GM18870 (cell line): ENCODE data around the gene MED15.
"Not testable (repeated sequence)": the region's sequence is repeated elsewhere in the genome, so short reads cannot be mapped to it uniquely, and the experiment has no call there.

Experiments used
- ATAC-seq: cut with Tn5 transposase; IDR thresholded peaks from one replicate; pipeline ENCODE4 v1.9.1; 2021; ENCODE audit warnings: moderate library complexity; ENCODE audit not compliant: unreplicated experiment

Gene MED15

DNA sequence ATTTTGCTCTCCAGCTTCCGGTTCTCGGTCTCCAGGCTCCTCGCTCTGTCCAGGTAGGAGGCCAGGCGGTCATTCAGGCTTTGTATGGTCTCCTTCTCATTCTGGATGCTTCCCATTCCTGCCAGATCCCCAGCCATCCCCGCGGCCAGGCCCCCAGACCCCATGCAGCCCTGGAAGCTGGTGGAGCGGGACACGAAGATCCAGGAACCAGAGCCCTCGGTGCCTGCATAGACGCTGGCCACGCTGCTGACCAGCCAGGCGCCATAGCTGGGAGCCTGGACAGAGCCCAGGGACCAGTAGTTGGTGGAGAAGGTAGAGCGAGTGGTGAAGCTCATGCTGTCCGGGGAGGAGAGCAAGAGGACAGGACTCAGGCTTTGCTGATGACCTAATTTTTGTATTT lies 23.6 kb upstream of the MED15 start:
- no peak for ATAC-seq

DNA sequence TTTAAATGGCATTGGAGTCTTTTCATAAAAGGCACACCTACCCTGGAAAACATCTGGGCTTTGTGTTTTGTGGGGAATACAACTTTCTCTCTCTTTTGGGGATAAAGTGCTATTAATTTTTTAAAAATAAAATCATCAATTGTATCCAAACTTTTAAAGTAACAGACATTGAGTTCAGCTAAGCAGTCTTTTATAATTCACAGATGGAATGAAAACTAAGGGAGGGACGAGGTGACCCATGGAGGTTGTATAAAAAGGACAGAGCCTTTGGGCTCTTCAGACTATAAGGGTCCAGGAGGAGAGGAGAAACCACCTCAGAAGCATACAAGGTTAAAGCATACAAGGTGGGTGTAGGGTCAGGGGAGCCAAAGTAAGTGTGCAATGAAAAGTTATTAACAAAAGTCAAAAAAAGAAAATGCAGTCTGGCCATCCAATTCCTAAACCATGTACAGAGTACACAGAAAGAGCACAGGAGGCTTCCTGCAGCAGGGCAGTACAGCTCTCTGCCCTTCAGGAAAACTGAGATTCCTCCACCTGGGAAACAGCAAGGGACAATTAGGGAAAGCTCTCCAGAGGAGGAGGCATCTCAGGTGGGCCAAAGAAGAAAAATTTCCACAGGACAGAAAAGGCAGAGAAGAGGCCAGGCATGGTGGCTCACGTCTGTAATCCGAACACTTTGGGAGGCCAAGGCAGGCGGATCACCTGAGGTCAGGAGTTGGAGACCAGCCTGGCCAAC lies 22.3 kb upstream of the MED15 start:
- ATAC-seq, result no peak

DNA sequence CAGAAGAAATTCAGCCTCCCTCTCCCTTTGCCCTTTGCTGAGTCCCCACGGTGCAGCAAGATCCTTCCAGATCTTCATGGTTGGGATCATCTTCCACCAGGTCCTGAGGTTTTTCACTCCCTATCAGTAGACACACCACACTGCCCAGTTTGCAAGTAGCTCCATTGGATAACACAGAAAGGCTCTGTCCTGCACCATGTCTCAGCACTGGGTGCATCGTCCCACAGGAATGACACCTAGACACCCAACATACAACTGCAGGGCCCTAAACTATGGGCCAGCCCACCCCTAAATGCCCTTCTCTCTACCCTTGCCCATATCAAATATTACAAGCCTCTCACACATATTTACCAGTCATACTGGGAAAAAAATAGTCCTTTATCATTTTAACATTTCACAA lies 21.2 kb upstream of the MED15 start:
- no peak for ATAC-seq

DNA sequence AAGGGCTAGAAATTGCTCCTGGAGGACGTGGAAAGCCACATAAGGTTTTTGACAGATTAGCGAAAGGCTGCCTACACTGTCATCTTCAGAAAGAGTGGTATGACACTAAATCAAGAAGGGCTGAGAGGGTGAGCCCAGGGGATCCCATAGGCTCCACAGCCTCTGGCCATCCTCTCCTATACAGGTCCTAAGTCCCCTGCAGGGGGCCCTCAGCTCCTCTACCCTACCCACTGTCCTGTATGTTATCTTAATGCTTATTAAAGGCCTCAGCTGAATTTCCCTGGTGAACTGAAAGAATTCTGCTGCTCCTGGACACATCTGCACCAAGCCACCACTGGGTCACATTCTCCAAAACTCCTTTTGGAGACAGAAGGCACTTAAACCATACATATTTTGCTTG lies 19.7 kb upstream of the MED15 start:
- no peak for ATAC-seq

DNA sequence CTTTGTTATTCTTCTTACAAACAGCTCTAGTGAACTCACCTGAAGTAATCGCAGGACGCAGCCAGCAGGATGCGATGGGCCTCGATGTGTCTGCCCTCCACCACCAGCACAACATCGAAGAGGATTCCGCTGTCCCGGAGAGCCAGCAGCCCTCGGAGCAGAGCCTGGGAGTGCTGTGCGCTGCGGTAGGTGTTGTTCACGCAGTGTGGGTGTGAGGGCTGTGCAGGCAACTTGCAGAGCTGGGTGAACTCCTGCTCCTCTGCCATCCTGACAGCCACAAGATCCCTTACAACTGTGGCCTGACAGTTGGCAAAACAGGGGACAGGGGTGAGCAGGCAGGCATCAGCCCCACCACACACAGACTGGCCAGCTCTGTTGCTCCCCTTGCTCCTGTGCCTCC lies 18.5 kb upstream of the MED15 start:
- ATAC-seq, result no peak

DNA sequence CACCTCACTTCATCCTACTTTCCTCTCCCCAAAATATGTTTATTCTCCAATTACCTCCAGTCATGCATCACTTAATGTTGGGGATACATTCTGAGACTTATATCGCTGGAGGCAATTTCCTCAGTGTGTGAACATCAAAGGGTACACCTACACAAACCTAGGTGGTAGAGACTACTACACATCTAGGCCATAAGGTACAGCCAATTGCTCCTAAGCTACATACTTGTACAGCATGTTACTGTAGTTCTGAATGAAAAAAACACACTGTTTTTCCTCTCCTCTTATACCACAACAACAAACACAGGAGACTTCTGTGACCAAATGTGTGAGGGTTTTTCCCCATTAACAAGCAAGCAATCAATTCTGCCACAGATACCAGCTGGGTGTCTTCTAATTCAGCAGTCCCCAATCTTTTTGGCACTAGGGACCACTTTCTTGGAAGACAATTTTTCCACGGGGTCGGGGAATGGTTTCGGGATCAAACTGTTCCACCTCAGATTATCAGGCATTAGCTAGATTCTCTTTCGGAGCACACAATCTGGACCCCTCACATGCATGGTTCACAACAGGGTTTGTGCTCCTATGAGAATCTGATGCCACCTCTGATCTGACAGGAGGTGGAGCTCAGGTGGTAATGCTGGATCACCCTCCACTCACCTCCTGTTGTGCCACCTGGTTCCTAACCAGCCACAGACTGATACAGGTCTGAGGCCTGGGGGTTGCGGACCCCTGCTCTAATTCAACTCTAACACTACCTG lies 17.0 kb upstream of the MED15 start:
- no peak for ATAC-seq

DNA sequence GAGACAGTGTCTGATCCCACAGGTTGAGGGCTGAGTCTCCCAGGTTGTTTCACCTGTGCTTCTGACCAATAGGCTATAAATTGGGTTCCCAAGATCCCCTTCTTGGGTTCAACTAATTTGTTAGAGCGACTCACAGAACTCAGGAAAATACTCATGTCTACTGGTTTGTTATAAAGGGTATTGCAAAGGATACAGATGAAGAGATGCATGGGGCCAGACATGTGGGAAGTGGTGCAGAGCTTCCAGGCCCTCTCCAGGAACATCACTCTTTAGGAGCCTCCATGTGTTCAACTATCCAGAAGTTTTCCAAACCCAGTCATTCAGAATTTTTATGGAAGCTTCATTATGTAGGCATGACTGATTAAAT lies 16.5 kb upstream of the MED15 start:
- ATAC-seq, result no peak

DNA sequence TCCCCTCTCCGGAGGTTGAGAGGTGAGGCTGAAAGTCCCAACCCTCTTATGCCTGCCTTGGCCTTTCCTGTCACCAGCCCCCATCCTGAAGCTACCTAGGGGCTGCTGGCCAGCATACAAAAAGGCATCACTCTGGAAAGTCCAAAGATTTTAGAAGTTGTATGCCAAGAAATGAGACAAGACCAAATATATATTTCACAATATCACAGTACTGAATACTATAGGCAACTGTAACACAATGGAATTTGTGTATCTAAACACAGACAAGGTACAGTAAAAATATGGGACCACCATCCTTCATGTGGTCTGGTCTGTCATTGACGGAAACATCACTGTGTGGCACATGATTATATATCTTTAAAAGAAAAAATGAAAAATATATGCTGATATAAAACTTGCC lies 16.1 kb upstream of the MED15 start:
- ATAC-seq, result no peak

DNA sequence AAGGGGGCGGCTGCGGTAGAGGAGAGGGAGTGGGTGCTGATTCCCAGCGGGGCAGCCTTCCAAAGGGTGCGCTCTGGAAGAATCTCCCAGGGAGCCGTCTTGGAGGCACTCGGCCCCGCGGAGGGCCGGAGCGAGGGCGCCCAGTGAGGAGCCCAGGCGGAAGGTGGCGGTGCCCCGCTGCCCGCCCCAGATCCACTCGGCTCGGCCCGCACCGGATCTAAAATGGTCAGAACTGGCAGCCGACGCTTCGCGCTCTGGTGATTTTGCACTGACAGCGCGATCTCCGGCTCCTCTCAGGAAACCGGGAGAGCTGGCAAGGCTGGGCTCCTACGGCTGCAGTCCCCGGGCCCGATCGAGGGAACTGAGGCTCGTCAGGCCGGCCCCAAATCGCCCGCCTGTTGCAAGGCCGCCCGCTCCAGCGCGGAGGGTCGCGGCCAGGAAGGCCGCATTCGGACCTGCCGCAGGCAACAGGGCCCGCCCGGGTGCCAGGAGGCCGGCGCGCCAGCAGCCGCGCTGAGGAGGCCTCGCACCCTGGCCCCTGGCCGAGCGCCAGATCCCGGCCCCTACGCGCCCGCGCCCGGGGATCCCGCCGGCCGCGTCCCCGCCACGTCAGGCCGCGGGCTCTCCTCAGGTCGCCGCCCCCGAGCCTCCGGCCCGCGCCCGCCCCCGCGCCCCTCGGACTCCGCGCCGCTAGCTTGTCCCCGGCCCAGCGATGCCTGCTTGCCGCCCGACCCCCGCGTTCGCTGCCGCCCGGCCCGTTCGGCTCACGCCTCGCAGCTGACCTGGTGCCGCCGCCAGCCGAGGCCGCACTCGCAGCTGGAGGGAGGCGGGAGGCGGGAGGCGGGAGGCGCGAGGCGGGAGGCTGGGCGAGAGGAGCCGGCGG lies 12.2 kb upstream of the MED15 start, which contains the start of gene KLHL22:
TSS of gene KLHL22 (minus strand) at position 818 of the 883 bp plus-strand sequence. CDS start 6,584 bp downstream, outside the sequence.
- ATAC-seq, result no peak

DNA sequence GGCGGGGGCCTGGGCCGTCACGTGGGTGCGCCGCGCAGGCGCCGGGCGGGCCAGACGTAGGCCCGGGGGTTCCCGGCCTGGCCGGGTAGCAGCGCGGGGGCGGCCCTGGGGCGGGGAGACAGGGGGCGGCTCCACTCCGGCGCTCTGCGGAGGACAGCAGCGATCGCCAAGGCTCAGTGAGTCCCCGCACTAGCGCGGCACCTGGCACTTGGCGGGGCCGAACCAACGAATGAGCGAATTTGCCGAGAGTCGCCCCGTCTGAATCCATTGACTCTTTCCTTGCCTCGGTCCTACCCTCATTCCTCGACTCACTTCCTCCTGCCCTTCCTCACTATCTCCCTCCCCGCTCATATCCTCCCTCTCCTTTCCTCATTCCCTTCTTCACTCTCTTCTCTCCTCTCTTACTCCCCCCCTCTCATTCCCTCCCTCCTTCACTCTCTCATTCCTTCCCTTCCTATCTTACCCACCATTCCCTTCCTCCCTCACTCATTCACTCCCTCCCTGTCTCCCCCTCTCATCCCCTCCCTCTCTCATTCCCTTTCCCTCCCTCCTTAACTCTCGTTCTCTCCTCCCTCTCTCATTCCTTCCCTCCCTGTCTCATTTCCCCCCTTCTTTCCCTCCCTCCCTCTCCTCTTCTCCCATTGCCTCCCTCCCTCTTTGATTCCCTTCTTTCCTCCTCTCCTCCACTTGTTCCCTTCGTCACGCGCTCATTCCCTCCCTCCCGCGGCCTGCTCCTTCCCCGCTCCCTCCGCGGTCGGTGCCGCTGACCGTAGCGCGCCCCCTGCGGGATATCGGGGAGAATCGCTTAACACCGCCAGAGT lies 11.3 kb upstream of the MED15 start:
- ATAC-seq, result no peak

DNA sequence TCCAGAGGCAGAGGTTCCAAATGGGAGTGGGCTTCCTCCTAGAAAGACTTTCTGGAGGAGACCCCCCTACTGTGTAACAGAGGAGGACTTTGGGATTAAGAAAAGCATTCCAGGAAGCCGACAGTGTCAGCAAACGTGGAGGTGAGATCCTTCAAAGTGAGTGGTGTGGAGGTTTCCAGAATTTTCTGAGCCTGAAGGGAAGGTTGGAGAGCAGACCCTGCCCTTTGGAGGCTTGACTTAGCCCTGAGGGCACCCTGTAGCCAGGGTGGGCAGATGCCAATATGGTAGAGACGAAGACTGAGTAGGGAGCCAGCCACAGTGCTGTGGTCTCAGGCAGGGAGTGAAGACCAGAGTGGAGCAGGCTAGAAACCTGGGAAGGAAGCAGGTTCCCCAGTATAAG lies 10.0 kb upstream of the MED15 start:
- no peak for ATAC-seq

DNA sequence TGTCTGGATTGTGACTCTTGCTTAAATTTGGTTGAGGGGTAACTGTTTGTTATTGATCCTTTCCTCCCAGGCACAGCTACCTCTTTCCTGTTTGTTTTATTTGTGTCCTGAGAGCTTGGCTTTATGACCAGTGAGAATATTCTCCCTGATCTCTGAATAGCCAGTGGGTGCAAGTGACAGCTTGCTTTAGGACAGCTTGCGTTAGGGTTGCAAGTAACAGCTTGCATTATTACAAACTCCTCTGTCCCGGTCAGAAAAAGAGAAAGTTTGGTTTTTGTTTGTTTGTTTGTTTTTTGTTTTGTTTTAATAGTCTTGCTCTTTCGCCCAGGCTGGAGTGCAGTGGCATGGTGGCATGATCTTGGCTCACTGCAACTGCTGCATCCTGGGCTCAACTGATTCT lies 8.5 kb upstream of the MED15 start:
- no peak for ATAC-seq

DNA sequence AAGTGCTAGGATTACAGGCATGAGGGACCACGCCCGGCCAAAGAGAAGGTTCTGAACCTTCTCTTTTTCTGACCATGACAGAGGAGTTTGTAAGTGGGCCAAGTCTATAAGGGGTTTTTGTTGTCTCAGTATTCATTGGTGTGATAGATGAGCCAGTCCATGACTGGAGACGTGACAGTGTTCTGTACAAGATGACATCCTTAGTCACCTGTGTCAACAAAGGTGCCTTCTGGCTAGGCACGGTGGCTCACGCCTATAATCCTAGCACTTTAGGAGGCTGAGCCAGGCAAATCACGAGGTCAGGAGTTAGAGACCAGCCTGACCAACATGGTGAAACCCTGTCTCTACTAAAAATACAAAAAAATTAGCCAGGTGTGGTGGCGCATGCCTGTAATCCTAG lies 7.6 kb upstream of the MED15 start:
- ATAC-seq, result no peak

DNA sequence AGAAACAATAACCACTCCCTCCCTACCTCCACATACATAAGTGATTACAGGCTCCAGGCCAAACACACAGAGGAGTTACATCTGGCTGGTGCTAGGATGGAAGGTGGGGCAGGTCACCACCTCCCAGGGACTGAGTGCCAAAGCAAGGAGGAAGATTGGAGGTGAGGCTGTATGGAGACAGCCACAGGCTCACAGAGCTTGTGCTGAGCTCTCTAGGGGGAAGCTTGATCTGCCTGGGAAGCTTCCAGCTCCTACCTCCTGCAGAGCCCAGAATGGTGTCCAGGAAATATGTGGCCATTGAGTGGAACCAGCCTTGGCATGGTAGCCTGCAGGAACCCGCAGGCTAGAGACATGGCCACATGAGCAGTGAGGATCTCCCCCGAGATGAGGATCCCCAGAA lies 3.6 kb upstream of the MED15 start:
- no peak for ATAC-seq

DNA sequence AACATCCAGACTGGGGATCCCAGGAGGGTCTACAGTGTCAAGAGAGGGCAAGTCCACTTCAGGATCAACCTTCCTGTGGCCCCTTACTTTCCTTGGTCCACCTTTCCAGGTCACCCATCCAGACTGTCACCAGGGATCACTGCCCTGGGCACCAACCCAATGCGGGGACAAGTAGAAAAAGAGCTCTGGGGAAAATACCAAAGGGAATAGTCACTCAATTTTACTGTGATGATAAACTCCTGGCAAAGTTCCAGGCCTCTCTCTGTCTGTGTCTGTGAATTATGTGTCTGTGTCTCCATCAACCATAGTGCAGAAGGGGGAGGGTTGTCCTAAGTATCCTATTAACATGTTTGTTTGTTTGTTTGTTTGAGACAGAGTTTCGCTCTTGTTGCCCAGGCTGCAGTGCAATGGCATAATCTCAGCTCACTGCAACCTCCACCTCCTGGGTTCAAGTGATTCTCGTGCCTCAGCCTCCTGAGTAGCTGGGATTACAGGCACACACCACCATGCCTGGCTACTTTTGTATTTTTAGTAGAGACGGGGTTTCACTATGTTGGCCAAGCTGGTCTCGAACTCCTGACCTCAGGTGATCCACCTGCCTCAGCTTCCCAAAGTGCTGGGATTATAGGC lies 3.0 kb upstream of the MED15 start:
- ATAC-seq, result not testable (repeated sequence)

DNA sequence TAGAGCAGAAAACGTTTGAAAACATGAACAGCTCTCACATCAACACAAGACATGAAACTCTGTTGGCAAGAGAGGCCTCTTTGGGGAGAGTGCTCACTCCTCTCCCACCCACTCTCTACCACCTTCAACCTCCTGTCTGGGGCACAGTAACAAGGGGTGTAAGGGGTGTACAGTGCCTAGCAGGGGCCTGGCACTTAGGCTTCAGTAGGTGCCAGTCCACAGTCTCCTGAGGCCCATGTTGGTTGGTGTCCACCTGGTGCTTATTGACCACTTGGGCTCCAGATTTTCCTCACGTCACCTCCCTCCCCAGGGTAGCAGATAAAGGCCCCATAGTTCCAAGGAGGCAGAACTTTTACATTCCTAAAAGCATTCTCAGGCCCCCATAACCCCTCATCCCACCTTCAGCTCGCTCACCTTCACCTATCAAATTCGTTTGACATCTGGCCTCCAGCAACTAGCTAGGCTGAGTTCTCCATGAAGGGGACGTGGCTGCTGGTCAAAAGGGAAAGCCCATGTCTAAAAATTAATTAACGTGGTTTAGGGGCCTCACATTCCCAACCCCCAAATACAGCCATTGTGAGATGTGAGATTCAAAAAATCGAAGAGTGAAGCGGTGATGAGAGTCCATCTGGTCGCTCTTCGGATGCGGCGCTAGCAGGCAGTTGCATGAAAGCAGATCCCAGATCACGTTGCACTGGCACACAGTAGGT lies 712 bp upstream of the MED15 start:
- ATAC-seq, result no peak

DNA sequence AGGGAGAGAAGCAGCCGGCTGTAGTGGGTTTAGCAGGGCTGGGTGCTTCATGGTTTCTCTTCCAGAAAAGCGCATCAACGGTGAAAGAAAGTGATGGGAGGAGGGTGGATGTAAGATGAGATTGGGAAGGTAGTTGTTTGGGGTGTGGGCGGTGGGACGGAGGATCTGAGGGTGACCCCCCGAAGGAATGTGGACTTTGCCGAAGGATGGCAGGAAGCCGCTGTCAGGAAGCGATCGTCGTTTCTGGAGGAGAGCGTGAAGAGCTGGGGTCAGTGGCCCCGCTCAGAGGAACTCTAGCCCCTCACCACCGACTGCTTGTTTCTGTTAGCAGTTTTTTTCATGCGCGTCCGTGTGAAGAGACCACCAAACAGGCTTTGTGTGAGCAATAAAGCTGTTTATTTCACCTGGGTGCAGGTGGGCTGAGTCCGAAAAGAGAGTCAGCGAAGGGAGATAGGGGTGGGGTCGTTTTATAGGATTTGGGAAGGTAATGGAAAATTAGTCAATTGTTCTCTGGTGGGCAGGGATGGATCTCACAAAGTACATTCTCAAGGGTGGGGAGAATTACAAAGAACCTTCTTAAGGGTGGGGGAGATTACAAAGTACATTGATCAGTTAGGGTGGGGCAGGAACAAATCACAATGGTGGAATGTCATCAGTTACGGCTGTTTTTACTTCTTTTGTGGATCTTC lies 801 bp downstream of the MED15 start:
- not testable (repeated sequence) for ATAC-seq

DNA sequence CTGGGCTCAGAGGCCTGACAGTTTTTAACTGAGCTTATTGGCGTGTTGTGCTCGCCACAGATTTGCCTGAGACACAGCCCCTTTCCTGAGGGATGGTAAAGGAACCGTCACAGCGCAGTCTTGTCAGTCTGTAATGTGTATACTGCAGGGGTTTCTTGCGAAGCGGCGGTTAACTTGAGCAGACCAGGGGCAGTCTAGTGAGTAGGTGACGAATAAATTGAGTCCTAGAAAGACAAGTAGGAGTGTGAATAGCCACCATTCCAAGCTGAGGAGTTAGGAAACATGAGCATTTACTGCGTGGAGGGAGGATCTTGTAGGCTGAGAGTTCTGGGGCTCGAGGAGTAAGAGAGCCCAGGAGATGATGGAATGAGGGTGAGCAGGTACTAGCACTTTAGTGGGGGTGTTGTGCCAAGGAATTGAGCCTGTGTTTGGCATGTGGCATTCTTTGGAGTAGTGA lies 1.4 kb downstream of the MED15 start:
- ATAC-seq, result no peak
